ENCODE results near the gene ALDH18A1. TPM values are rescaled to one million over a fixed set of nuclear protein-coding genes. Genes with fewer than 3 reads are reported as not detected.

Gene ALDH18A1
- total RNA-seq, 1 donor from 2014 or later = 135 TPM

DNA sequence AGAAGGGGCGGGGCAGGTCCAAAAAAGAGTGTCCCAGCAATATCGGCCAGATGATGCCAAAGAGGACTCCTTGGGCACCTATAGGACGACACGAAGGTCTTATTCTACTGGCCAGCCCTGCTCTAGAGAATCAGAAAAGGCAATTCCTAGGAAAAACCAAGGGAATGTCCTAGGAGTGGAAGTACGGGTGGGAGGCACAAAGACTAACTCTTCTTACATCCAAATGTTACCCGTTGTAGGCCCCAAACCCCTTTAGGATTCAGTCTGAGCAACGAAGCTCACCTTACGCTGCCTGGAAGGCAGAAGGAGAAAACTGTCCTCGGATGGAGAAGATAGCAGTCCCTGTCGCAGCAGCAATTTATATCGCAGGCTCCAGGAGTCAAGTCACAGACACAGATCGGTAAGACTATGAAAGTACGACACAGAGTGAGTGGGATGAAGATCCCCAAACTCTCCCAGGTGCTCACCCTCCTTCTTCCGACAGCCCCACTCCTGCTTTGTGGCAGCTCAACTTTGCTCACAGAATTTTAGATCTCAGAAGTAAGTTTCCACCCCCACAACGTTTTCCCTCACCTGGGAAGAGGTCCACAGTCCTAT, 36.7 kb upstream of the ALDH18A1 start:
- Mint-ChIP-seq H3K9me3 (ENCODE audit: low read depth) (peaks cover 7% of the 10 kb centered on the region), H3K4me1 (ENCODE audit: low read depth) (peaks cover 15% of the 10 kb centered on the region), H3K4me3 (ENCODE audit: low read depth) (peak overlapping the region; percentile 98), H3K36me3 (ENCODE audit: insufficient read depth) (peaks cover 14% of the 10 kb centered on the region), H3K27me3 (no peaks in the 10 kb centered on the region), H3K27ac (peak overlapping the region; percentile 99)
- TF ChIP-seq, protein P1, sequence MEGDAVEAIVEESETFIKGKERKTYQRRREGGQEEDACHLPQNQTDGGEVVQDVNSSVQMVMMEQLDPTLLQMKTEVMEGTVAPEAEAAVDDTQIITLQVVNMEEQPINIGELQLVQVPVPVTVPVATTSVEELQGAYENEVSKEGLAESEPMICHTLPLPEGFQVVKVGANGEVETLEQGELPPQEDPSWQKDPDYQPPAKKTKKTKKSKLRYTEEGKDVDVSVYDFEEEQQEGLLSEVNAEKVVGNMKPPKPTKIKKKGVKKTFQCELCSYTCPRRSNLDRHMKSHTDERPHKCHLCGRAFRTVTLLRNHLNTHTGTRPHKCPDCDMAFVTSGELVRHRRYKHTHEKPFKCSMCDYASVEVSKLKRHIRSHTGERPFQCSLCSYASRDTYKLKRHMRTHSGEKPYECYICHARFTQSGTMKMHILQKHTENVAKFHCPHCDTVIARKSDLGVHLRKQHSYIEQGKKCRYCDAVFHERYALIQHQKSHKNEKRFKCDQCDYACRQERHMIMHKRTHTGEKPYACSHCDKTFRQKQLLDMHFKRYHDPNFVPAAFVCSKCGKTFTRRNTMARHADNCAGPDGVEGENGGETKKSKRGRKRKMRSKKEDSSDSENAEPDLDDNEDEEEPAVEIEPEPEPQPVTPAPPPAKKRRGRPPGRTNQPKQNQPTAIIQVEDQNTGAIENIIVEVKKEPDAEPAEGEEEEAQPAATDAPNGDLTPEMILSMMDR (IDR thresholded peaks at IDR 0.05; ENCODE audit: unreplicated experiment) = no peak
- DNase-seq (ENCODE audit: low spot score, unreplicated experiment) = no peak

DNA sequence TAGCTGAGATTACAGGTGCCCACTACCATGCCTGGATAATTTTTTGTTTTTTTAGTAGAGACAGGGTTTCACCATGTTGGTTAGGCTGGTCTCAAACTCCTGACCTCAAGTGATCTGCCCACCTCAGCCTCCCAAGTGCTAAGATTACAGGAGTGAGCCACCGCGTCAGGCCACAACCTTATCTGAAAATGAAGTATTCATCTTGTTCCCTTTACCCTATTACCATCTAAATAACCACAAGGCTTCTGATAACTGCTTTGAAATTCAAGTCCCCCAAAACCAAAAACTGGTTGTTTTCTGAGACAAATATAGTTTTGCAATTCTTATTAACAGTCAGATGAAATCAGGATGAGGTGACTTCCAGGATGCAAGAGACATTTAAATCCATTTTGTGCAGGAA, 34.8 kb upstream of the ALDH18A1 start:
- H3K36me3 Mint-ChIP-seq (ENCODE audit: insufficient read depth) = peaks cover 15% of the 10 kb centered on the region
- H3K27ac Mint-ChIP-seq = no peak overlapping the region
- H3K27me3 Mint-ChIP-seq = no peaks in the 10 kb centered on the region
- no peak overlapping the region for H3K4me3 Mint-ChIP-seq (ENCODE audit: low read depth)
- H3K4me1 Mint-ChIP-seq (ENCODE audit: low read depth) = peaks cover 15% of the 10 kb centered on the region
- TF ChIP-seq, protein P1 (IDR thresholded peaks at IDR 0.05; ENCODE audit: unreplicated experiment) = no peak
- no peaks in the 10 kb centered on the region for H3K9me3 Mint-ChIP-seq (ENCODE audit: low read depth)
- no peak for DNase-seq (ENCODE audit: low spot score, unreplicated experiment)

- Mint-ChIP-seq H3K9me3 (ENCODE audit: low read depth) (no peaks in the 10 kb centered on the region), H3K4me1 (ENCODE audit: low read depth) (peaks cover 15% of the 10 kb centered on the region), H3K27ac (no peak overlapping the region), H3K27me3 (no peaks in the 10 kb centered on the region), H3K36me3 (ENCODE audit: insufficient read depth) (peaks cover 30% of the 10 kb centered on the region), H3K4me3 (ENCODE audit: low read depth) (no peak overlapping the region)
- DNase-seq (ENCODE audit: low spot score, unreplicated experiment) = no peak
- TF ChIP-seq, protein P1 (IDR thresholded peaks at IDR 0.05; ENCODE audit: unreplicated experiment) = no peak
These were observed 32.1 kb upstream of the ALDH18A1 start for GRCh38 chr10:95688648-95689047.

DNA sequence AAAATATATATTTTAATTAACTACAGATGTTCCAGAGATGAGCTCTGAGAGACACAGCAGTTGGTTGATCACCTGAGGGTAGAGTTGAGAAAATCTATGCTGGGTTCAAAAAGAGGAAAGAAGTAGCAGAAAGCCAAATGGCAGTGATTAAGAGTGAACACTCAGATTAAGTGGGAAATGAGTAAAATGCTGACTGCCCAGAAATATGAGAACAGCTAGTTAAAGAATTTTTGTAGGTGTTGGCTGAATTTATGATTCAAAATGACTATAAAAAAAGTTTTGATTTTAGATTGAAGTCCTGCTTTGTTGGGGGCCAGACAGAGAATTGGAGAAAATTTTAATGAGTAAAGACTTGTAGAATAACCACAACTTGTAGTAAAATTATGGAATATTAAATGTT, 27.5 kb upstream of the ALDH18A1 start:
- Mint-ChIP-seq H3K27me3 (no peaks in the 10 kb centered on the region), H3K4me1 (ENCODE audit: low read depth) (peaks cover 2% of the 10 kb centered on the region), H3K4me3 (ENCODE audit: low read depth) (no peak overlapping the region), H3K27ac (no peak overlapping the region), H3K9me3 (ENCODE audit: low read depth) (no peaks in the 10 kb centered on the region), H3K36me3 (ENCODE audit: insufficient read depth) (peaks cover 37% of the 10 kb centered on the region)
- TF ChIP-seq, protein P1 (IDR thresholded peaks at IDR 0.05; ENCODE audit: unreplicated experiment) = no peak
- DNase-seq (ENCODE audit: low spot score, unreplicated experiment) = no peak

GRCh38 chr10:95675403-95676116, 19.0 kb upstream of the ALDH18A1 start:
- TF ChIP-seq, protein P1 (IDR thresholded peaks at IDR 0.05; ENCODE audit: unreplicated experiment) = no peak
- Mint-ChIP-seq H3K9me3 (ENCODE audit: low read depth) (no peaks in the 10 kb centered on the region), H3K27ac (peak overlapping the region; percentile 96), H3K4me1 (ENCODE audit: low read depth) (peaks cover 20% of the 10 kb centered on the region), H3K36me3 (ENCODE audit: insufficient read depth) (peaks cover 32% of the 10 kb centered on the region), H3K27me3 (no peaks in the 10 kb centered on the region), H3K4me3 (ENCODE audit: low read depth) (peak overlapping the region; percentile 45)
- DNase-seq (ENCODE audit: low spot score, unreplicated experiment) = no peak

Measured in progenitor cell of endocrine pancreas (in vitro differentiated cells).